Hair follicle dermal papilla cell (primary cell): ENCODE data around the gene KPTN. TPM values are rescaled to one million over a fixed set of nuclear protein-coding genes. Genes with fewer than 3 reads are reported as not detected.

Experiments
- total RNA-seq: library from RNA; depleted of rRNA; stranded (reverse); fragments of >200 nt; gene quantifications from 2 replicates; pipeline ENCODE4 v1.2.3, GENCODE V29; 2012

Gene KPTN
- 2.6 and 2.8 TPM in 2 replicates for total RNA-seq

DNA sequence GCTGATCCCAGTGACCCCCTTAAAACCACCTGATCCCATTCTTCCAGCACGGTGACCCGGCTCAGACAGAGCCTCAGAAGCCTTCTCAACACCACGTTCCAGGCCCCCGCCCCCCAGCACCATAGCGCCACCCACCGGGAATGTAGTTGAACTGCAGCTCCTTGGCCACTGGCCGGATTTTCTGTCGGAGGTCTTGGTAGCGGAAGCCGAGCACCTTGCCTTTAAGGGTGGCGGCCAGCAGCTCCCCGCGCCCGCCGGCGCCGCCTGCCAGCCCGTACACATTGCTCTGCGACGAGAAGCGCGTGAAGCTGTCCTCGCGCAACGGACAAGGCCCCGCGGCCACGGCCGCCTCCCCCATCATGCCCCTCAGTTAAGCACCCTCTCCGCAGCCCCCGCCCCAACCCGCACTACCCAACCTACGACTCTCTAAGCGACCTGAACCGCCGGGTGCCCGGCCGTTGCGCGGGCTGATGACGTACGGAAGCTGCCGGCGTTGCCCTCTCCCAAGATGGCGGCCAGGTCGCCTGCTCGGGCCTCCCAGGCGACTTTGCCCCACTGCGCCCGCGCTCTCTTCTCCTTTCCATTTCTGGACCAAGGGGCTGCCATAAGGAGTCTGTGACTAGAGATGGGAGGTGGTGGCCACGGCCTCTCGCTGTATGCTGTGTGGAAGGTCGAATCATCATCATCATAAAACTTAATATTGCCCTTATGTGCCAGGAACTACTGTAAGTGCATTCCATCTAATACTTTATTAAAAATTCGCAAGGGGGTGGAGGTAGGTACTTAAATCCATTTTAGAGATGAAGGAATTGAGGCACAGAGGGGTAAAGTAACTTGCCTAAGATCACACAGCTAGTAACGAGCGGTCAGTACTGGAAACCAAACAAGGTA is at the start of gene KPTN:
TSS of gene KPTN (minus strand) at position 420 of the 891 bp plus-strand sequence. CDS start at position 361, 59 bp downstream.

DNA sequence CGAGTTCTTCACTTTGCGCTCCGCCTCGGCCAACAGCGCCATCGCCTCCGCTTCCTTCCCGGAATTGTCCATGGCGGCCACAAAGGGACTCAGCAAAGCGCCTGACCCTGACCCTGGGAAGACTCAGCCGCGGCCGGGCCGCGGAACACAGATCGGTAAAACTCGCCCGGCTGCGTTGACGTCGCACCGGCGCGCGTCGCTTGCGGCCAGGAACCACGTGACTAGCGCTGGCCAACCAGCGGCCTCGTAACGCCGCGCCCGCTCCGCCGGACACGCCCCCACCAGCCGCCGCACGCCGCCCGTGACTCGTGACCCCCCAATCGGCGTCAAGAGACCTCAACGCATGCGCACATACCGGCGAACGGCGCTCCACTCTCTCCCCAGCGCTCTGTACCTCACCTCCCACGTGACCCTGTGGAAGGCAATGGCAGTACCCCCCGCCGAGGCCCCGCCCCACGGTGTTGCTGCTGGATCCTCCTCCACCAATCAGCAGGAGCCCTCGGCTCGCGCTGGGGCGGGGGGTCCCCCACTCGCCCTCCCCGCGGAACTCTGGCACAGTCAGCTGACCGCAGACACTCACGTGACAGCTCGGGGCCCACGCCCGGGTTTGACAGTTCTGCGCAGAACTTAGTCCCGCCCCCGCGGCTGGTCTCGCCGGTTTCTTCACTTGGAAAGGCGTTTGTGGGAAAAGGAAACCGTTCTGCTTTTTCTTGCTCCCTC is 31.0 kb upstream of the KPTN start, which contains the start of gene NAPA:
TSS of gene NAPA (minus strand) at position 195 of the 720 bp plus-strand sequence. CDS start at position 72, 123 bp downstream.

DNA sequence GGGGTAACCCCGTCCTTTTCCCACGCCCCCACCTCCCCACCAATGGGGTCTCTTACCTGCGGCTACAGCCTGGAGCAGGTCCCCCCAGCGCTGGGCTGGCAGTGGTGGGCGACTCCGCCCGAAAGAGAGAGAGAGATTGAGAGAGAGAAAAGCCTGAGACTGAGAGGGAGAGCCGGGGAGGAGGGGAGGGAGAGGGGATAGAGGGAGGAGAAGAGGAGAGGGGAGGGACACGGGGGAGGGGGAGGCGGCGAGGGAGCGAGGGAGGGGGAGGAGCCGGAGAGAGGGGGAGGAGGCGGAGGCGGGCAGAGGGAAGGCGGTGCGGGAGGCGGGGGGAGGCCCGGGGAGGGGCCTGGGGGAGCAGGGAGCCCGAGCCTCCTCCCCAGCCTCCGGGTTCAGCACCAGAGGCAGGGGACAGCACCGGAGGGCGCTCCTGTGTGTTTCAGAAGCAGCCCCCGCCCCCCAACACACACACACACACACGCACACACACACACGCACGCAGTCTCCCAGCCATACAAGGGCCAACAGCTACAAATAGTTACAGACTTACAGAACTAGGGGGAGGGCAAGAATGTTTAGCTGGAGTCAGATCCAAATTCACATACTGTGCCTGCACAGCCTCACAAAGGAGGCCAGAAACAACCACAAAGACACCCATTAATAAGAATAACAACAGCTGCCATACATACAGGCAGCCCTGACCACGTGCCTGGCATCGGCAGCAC is 12.1 kb downstream of the KPTN start, which contains the start of gene SLC8A2:
TSS of gene SLC8A2 (minus strand) at position 161 of the 725 bp plus-strand sequence. CDS start 5,490 bp downstream, outside the sequence.

Other genes starting within 250 kb of the KPTN start
- 9.6 and 13.4 TPM in 2 replicates for gene CCDC9, start 227.7 kb downstream of the KPTN start, total RNA-seq
- gene INAFM1, start 209.3 kb downstream of the KPTN start, total RNA-seq, result 2.6 and 2.9 TPM in 2 replicates
- gene C5AR1, start 174.4 kb downstream of the KPTN start, total RNA-seq, result 0.49 TPM in 1 of 2 replicates, not detected in the other
- 0.32 and 0.49 TPM in 2 replicates for gene C5AR2, start 152.0 kb downstream of the KPTN start, total RNA-seq
- gene DHX34, start 134.9 kb downstream of the KPTN start, total RNA-seq, result 12.8 and 16.7 TPM in 2 replicates
- gene MEIS3, start 64.7 kb downstream of the KPTN start, total RNA-seq, result 36.7 and 51.6 TPM in 2 replicates
- 0.97 TPM in 1 of 2 replicates, not detected in the other for gene SLC8A2, start 12.3 kb downstream of the KPTN start, total RNA-seq
- 81.9 and 117 TPM in 2 replicates for gene NAPA, start 30.8 kb upstream of the KPTN start, total RNA-seq
- gene ZNF541, start 88.9 kb upstream of the KPTN start, total RNA-seq, result not detected in 2 replicates
- gene BICRA, start 124.9 kb upstream of the KPTN start, total RNA-seq, result 12.0 and 14.9 TPM in 2 replicates
- gene EHD2, start 229.2 kb upstream of the KPTN start, total RNA-seq, result 230 and 251 TPM in 2 replicates